ENCODE measurements around the gene SHROOM3. TPM values are rescaled to one million over a fixed set of nuclear protein-coding genes. Genes with fewer than 3 reads are reported as not detected.

SHROOM3 gene
- total and polyA plus RNA-seq, 2 donors from 2014 or later: 5.5 to 67.3 TPM

DNA sequence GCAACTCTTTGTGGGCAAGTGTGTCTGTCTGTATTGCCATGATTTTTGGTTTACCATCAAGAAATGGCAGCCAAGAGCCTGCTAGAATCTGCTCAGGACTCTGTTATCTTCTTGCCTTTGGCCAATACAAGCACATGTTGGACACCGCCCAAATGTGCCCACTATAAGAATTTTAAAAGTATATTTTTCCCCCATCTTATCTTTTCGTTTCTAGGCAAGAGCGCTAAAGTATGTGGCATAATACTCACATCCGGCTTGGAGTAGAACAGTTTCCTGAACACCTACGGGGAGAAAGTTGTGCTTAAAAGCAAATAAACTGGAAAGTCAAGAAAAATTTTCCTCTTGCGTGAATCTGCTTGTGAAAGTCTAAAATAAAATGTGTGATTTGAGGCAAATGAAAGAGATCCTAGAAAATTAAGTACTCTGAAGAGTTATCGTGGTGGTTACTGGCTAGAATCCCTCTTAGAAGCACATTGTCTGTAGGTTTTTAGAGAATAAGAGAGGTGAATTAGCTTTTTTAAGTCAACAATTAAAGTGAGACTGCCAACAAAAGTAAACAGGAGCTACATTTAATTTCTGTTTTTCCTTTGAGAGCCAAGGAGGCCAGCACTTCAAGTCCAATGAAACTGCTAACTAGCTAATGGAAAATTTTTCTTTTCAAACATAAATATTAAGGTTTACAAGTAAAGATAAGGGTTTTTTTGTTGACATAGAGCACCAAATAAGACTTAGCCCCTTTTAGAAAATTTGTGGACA is 242.7 kb downstream of the SHROOM3 start:
- H3K27me3 ChIP-seq (ENCODE audit: control insufficient read depth, insufficient read depth, low read length): no peaks in the 10 kb centered on the region
- H3K36me3 ChIP-seq (ENCODE audit: control insufficient read depth in 2 of 3, insufficient read depth in 3 of 3, low read length in 3 of 3): no peaks in the 10 kb centered on the region
- H3K27ac ChIP-seq (ENCODE audit: low read depth in 2 of 2, low read length in 2 of 2): no peak overlapping the region
- DNase-seq (no peak), FAIRE-seq (no peak)
- H3K9me3 ChIP-seq (ENCODE audit: control insufficient read depth in 2 of 3, insufficient read depth in 1 of 3, low read length in 3 of 3): no peaks in the 10 kb centered on the region
- H3K4me1 ChIP-seq (ENCODE audit: control insufficient read depth in 2 of 3, insufficient read depth in 2 of 3, low read depth in 1 of 3, low read length in 3 of 3): peaks cover 0 to 7% (median 0%) of the 10 kb centered on the region in 3 donors
- intact Hi-C loops (cut with DNase I): no loop called here
- no peak overlapping the region for H3K9ac ChIP-seq (ENCODE audit: low read length in 3 of 3)
- no peak overlapping the region for H3K4me3 ChIP-seq (ENCODE audit: low read length in 3 of 3)
- TF ChIP-seq CTCF (IDR thresholded peaks at IDR 0.05; ENCODE audit: borderline replicate concordance, extremely low read depth, insufficient read depth): no peak

- Histone ChIP-seq H3K27me3 (ENCODE audit: control insufficient read depth, insufficient read depth, low read length) (no peaks in the 10 kb centered on the region), H3K36me3 (ENCODE audit: control insufficient read depth in 2 of 3, insufficient read depth in 3 of 3, low read length in 3 of 3) (no peaks in the 10 kb centered on the region), H3K9ac (ENCODE audit: low read length in 3 of 3) (no peak overlapping the region), H3K27ac (ENCODE audit: low read depth in 2 of 2, low read length in 2 of 2) (peak overlapping the region in 1 of 2 donors; percentile 18), H3K9me3 (ENCODE audit: control insufficient read depth in 2 of 3, insufficient read depth in 1 of 3, low read length in 3 of 3) (no peaks in the 10 kb centered on the region), H3K4me1 (ENCODE audit: control insufficient read depth in 2 of 3, insufficient read depth in 2 of 3, low read depth in 1 of 3, low read length in 3 of 3) (peaks cover 0 to 7% (median 0%) of the 10 kb centered on the region in 3 donors), H3K4me3 (ENCODE audit: low read length in 3 of 3) (no peak overlapping the region)
- intact Hi-C loops (cut with DNase I): no loop called here
- DNase-seq (peak in 3 of 5 donors; percentile 19 to 70 (median 61)), FAIRE-seq (no peak)
- TF ChIP-seq CTCF (IDR thresholded peaks at IDR 0.05; ENCODE audit: borderline replicate concordance, extremely low read depth, insufficient read depth): no peak
Measured at GRCh38 chr4:76679691-76680090, 244.7 kb downstream of the SHROOM3 start.

- no peaks in the 10 kb centered on the region for H3K27me3 ChIP-seq (ENCODE audit: control insufficient read depth, insufficient read depth, low read length)
- peaks cover 0 to 7% (median 0%) of the 10 kb centered on the region in 3 donors for H3K4me1 ChIP-seq (ENCODE audit: control insufficient read depth in 2 of 3, insufficient read depth in 2 of 3, low read depth in 1 of 3, low read length in 3 of 3)
- no peak overlapping the region for H3K4me3 ChIP-seq (ENCODE audit: low read length in 3 of 3)
- no peaks in the 10 kb centered on the region for H3K9me3 ChIP-seq (ENCODE audit: control insufficient read depth in 2 of 3, insufficient read depth in 1 of 3, low read length in 3 of 3)
- FAIRE-seq (no peak), DNase-seq (no peak)
- no peak overlapping the region for H3K27ac ChIP-seq (ENCODE audit: low read depth in 2 of 2, low read length in 2 of 2)
- no peak overlapping the region for H3K9ac ChIP-seq (ENCODE audit: low read length in 3 of 3)
- intact Hi-C loops (cut with DNase I): no loop called here
- TF ChIP-seq CTCF (IDR thresholded peaks at IDR 0.05; ENCODE audit: borderline replicate concordance, extremely low read depth, insufficient read depth): no peak
- no peaks in the 10 kb centered on the region for H3K36me3 ChIP-seq (ENCODE audit: control insufficient read depth in 2 of 3, insufficient read depth in 3 of 3, low read length in 3 of 3)
Measured at GRCh38 chr4:76680952-76681351, 245.9 kb downstream of the SHROOM3 start.

All from kidney (tissue), 14 donors.